Hepatocyte (in vitro differentiated cells): ENCODE results near the gene ITPR2.

Experiments used
- EZH2 ChIP-seq: fragments of 200-600 bp; sonication (generic); IDR thresholded peaks from 2 replicates; pipeline ENCODE4 v1.6.1; 2016; ENCODE audit warnings: antibody characterized with exemption, mild to moderate bottlenecking, borderline replicate concordance
- TF ChIP-seq, protein P1 (sequence below): fragments of 200-600 bp; sonication (generic); IDR thresholded peaks from 2 replicates; pipeline ENCODE4 v1.5.1; 2016; ENCODE audit warnings: antibody characterized with exemption, mild to moderate bottlenecking; ENCODE audit not compliant: poor library complexity

DNA sequence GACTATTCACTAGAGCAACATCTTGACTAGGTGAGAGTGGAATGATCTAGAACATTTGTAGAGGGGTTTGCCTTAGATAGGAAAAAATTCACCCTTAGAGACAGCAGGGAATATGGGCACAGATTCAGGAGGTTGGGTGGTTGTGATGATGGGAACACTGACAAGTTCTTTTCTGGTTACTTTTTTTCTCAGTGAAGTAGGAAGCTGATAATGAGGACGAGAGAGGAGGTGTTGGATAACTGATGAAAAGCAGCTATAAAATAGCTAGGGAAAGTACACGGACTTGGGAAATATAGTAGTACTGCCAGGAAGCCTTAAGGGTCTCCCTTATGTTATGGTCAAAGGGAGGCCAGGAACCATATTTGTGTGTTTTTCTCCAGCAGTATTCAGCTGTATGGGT, 387.1 kb downstream of the ITPR2 start:
- TF ChIP-seq, protein P1, sequence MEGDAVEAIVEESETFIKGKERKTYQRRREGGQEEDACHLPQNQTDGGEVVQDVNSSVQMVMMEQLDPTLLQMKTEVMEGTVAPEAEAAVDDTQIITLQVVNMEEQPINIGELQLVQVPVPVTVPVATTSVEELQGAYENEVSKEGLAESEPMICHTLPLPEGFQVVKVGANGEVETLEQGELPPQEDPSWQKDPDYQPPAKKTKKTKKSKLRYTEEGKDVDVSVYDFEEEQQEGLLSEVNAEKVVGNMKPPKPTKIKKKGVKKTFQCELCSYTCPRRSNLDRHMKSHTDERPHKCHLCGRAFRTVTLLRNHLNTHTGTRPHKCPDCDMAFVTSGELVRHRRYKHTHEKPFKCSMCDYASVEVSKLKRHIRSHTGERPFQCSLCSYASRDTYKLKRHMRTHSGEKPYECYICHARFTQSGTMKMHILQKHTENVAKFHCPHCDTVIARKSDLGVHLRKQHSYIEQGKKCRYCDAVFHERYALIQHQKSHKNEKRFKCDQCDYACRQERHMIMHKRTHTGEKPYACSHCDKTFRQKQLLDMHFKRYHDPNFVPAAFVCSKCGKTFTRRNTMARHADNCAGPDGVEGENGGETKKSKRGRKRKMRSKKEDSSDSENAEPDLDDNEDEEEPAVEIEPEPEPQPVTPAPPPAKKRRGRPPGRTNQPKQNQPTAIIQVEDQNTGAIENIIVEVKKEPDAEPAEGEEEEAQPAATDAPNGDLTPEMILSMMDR, result no peak
- TF ChIP-seq EZH2, result no peak
